Spleen (tissue), 11 donors: ENCODE data around the gene DENND1B. TPM values are rescaled to one million over a fixed set of nuclear protein-coding genes. Genes with fewer than 3 reads are reported as not detected.

Experiments used
- DNase-seq: peaks from one replicate; pipeline ENCODE4 v3.0.0-alpha.2; 2020
- H3K27ac ChIP-seq, 8 donors: fragments of 200-600 bp; sonication (generic) in 7 of 8; 1 replicate in 4 of 8; 2 replicates in 4 of 8; pipeline versions ENCODE4 v1.5.0 to v1.8.0; 2016 to 2021; ENCODE audit warnings: inconsistent platforms in 4 of 8, mild to moderate bottlenecking in 4 of 8, moderate library complexity in 1 of 8
- H3K27me3 ChIP-seq, 7 donors: fragments of 200-600 bp; sonication (generic) in 6 of 7; replicated peaks in 1 of 7; 1 replicate in 4 of 7; 2 replicates in 3 of 7; pipeline versions ENCODE4 v1.5.0 to v1.8.0; 2016 to 2021; ENCODE audit warnings: inconsistent platforms in 3 of 7, mild to moderate bottlenecking in 1 of 7
- H3K36me3 ChIP-seq, 6 donors: fragments of 200-600 bp; sonication (generic) in 5 of 6; 1 replicate in 4 of 6; 2 replicates in 2 of 6; pipeline versions ENCODE4 v1.5.0 to v1.8.0; 2016 to 2021; ENCODE audit warnings: inconsistent platforms in 2 of 6
- H3K4me1 ChIP-seq, 6 donors: fragments of 200-600 bp; sonication (generic) in 5 of 6; 1 replicate in 3 of 6; 2 replicates in 3 of 6; pipeline versions ENCODE4 v1.5.0 to v1.8.0; 2016 to 2021; ENCODE audit warnings: inconsistent platforms in 3 of 6
- H3K4me3 ChIP-seq, 8 donors: fragments of 200-600 bp; sonication (generic) in 7 of 8; 1 replicate in 4 of 8; 2 replicates in 4 of 8; pipeline versions ENCODE4 v1.5.0 to v1.8.0; 2016 to 2021; ENCODE audit warnings: inconsistent platforms in 4 of 8, mild to moderate bottlenecking in 4 of 8, moderate library complexity in 2 of 8
- H3K9me3 ChIP-seq, 8 donors: fragments of 200-600 bp; sonication (generic) in 7 of 8; 1 replicate in 4 of 8; 2 replicates in 4 of 8; pipeline versions ENCODE4 v1.5.0 to v1.8.0; 2016 to 2021; ENCODE audit warnings: inconsistent platforms in 4 of 8
- POLR2A ChIP-seq, 3 donors: fragments of 450-650 bp; IDR thresholded peaks; one replicate each; pipeline ENCODE4 v1.5.1; 2017; ENCODE audit warnings: antibody characterized with exemption in 3 of 3, mild to moderate bottlenecking in 1 of 3
- POLR2AphosphoS5 ChIP-seq, 3 donors: sonication (generic); formaldehyde crosslinking; IDR thresholded peaks; one replicate each; pipeline ENCODE4 v1.5.1; 2017; ENCODE audit warnings: antibody characterized with exemption in 3 of 3
- WGBS, 5 donors: extraction: QIAGEN DNeasy Blood & Tissue Kit in 3 of 5; methylation state at CpG; one replicate each; pipeline versions ENCODE4 v1.1.5 to v1.1.7; 2013 to 2018; 5-methylcytosine and 5-hydroxymethylcytosine counted together
- intact Hi-C: fragments of 100-400 bp; cut with DNase I; formaldehyde crosslinking; loops from one replicate; pipeline ENCODE4 v1.15.0; 2023; ENCODE audit warnings: low total_unique reads
- polyA plus RNA-seq, 3 donors: library from polyadenylated mRNA; stranded (reverse); fragments of 200-250 nt; gene quantifications; one replicate each; pipeline ENCODE4 v1.2.1, GENCODE V29; 2013
- total RNA-seq, 7 donors: library from RNA; depleted of rRNA in 3 of 7; stranded (reverse); fragments of >200 nt in 3 of 7; fragmentation: NEBNext Ultra II Directional in 4 of 7; extraction: Animal tissue kit (Norgen Biotek cat#: 25700) in 4 of 7; gene quantifications; one replicate each; pipeline versions ENCODE4 v1.1.0 to v1.2.1, GENCODE V29; 2016 to 2021
- TF ChIP-seq, protein P1 (sequence below), 11 experiments: fragments of 200-600 bp in 7 of 11; fragments of 450-650 bp in 4 of 11; sonication (generic) in 4 of 11; IDR thresholded peaks in 8 of 11; conservative IDR thresholded peaks in 3 of 11; 1 replicate in 7 of 11; 2 replicates in 4 of 11; pipeline versions ENCODE4 v1.4.0 to v1.8.0; 2016 to 2021; ENCODE audit warnings: antibody characterized with exemption in 11 of 11, inconsistent platforms in 4 of 11, mild to moderate bottlenecking in 1 of 11
- donor health status: healthy with polysubstance abuse.
- donor health status: DM: no; HTN: no; CAD: no; lungs with moderate emphysema.
- donor health status: DM: no; HTN: no; CAD: no.
- donor health status: Bipolar disorder and iron deficiency.
- donor health status: healthy.
- donor health status: DM: no; HTN: no; CAD: no.
- donor health status: DM: yes; HTN: yes; CAD: no.

DENND1B gene
- total and polyA plus RNA-seq, 10 donors = 2.8 to 31.8 (median 19.6) TPM

DNA sequence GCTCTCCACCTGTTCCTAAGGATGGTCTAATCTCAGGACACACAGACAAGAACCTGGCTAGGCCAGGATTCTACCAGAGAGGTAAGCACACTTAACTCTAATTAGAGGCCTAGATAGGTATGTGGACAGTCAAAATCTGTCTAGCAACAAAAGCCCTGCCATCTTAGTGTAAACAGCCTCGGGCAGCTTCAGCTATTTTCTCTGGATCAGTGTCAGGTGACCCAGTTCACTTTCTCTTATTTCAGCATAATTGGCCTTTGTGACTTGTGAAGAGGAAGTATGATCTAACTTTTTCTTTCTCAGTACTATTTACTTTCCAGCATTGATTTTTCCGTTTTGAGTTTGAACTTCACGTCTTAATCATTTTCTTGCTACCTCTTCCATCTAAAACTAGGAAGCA lies 289.5 kb downstream of the DENND1B start:
- H3K36me3 ChIP-seq = no peaks in the 10 kb centered on the region
- no peak for DNase-seq
- no peaks in the 10 kb centered on the region for H3K9me3 ChIP-seq
- TF ChIP-seq POLR2AphosphoS5 (IDR thresholded peaks at IDR 0.05) (no peak), POLR2A (IDR thresholded peaks at IDR 0.05) (no peak)
- TF ChIP-seq, protein P1, sequence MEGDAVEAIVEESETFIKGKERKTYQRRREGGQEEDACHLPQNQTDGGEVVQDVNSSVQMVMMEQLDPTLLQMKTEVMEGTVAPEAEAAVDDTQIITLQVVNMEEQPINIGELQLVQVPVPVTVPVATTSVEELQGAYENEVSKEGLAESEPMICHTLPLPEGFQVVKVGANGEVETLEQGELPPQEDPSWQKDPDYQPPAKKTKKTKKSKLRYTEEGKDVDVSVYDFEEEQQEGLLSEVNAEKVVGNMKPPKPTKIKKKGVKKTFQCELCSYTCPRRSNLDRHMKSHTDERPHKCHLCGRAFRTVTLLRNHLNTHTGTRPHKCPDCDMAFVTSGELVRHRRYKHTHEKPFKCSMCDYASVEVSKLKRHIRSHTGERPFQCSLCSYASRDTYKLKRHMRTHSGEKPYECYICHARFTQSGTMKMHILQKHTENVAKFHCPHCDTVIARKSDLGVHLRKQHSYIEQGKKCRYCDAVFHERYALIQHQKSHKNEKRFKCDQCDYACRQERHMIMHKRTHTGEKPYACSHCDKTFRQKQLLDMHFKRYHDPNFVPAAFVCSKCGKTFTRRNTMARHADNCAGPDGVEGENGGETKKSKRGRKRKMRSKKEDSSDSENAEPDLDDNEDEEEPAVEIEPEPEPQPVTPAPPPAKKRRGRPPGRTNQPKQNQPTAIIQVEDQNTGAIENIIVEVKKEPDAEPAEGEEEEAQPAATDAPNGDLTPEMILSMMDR (IDR thresholded peaks at IDR 0.05 in 8 of 11, conservative IDR thresholded peaks at IDR 0.05 in 3 of 11) = no peak
- H3K27ac ChIP-seq = no peak overlapping the region
- H3K4me1 ChIP-seq = peaks cover 0 to 10% (median 4%) of the 10 kb centered on the region in 6 donors
- no peak overlapping the region for H3K4me3 ChIP-seq
- no peaks in the 10 kb centered on the region for H3K27me3 ChIP-seq
- WGBS, 5 donors = 45 to 54% (median 47%) methylated on average over 3 of the region's 3 CpGs
- intact Hi-C loops = no loop called here

DNA sequence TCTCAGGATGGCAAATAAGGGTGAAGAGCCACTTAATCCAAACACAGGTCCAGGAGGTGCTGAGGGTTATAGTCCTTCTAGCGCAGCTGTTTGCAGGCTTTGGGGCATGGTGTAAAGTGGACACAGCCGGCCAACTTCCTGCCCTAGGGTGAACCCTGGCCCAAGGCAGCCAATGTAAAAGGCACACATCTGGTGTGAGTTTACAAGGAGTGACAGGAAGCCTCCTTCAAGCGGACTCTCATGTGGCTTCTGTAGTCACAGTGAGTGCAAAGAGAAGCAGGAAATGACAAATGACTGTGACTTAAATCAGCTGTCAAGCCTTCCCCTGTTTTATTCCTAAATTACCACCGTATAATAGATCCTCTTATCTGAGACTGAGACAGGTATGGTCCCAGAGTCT lies 294.2 kb downstream of the DENND1B start:
- no peaks in the 10 kb centered on the region for H3K9me3 ChIP-seq
- no peaks in the 10 kb centered on the region for H3K27me3 ChIP-seq
- TF ChIP-seq, protein P1 (IDR thresholded peaks at IDR 0.05 in 8 of 11, conservative IDR thresholded peaks at IDR 0.05 in 3 of 11) = no peak
- peak in 2 of 3 donors; percentile 36 to 58 for TF ChIP-seq POLR2AphosphoS5 (IDR thresholded peaks at IDR 0.05)
- H3K27ac ChIP-seq = no peak overlapping the region
- 16 to 22% (median 18%) methylated on average over 4 of the region's 4 CpGs for WGBS, 5 donors
- no peaks in the 10 kb centered on the region for H3K36me3 ChIP-seq
- peaks cover 0 to 10% (median 4%) of the 10 kb centered on the region in 6 donors for H3K4me1 ChIP-seq
- no peak overlapping the region for H3K4me3 ChIP-seq
- no peak for DNase-seq
- intact Hi-C loops = no loop called here

DNA sequence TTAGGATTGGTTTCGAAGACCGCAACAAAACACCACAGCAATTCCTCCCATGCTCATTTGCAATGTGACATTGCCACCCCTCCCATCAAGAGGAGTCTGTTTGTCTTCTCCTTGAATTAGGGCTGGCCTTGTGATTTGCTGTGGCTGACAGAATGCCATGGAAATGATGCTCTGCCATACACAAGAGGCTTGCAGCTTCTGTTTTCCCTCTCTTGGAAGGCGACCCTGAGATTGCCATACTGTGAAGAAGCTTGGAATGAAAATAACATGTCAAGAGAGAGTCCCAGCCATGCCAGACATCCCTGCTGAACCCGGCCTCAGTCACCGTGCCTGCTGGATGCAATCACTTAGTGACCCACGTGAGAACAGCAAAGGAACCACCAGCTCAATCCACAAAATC lies 294.8 kb downstream of the DENND1B start:
- Histone ChIP-seq H3K4me1 (peaks cover 0 to 10% (median 4%) of the 10 kb centered on the region in 6 donors), H3K9me3 (no peaks in the 10 kb centered on the region), H3K27ac (no peak overlapping the region), H3K4me3 (no peak overlapping the region), H3K36me3 (no peaks in the 10 kb centered on the region), H3K27me3 (no peaks in the 10 kb centered on the region)
- no peak for DNase-seq
- intact Hi-C loops = no loop called here
- TF ChIP-seq POLR2AphosphoS5 (IDR thresholded peaks at IDR 0.05) = no peak
- no peak for TF ChIP-seq POLR2A (IDR thresholded peaks at IDR 0.05)
- TF ChIP-seq, protein P1 (IDR thresholded peaks at IDR 0.05 in 8 of 11, conservative IDR thresholded peaks at IDR 0.05 in 3 of 11) = no peak
- WGBS, 5 donors = 83 to 94% (median 90%) methylated on average over 6 of the region's 6 CpGs

DNA sequence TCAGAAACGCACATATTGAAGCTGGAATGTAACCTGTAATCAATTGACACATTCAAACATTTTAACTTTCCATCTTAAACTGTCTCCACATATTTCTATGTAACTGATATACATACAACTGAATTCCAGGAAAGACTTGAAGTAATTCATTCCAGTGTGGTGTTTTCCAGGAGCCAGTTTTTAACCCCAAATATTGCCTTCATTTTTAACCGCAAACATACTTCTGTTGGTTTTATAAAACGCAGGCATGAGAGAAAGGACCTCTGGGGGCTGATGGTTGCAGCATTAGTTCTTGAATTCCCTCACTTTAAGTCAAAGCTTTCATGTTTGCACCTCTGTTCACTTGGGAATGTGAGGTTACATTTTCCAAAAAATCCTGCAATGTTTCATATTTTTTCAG lies 303.1 kb downstream of the DENND1B start:
- intact Hi-C loops = no loop called here
- Histone ChIP-seq H3K27ac (no peak overlapping the region), H3K36me3 (no peaks in the 10 kb centered on the region), H3K4me1 (peaks cover 0 to 6% (median 5%) of the 10 kb centered on the region in 6 donors), H3K27me3 (no peaks in the 10 kb centered on the region), H3K4me3 (no peak overlapping the region), H3K9me3 (no peaks in the 10 kb centered on the region)
- no peak for TF ChIP-seq POLR2AphosphoS5 (IDR thresholded peaks at IDR 0.05)
- no peak for TF ChIP-seq POLR2A (IDR thresholded peaks at IDR 0.05)
- TF ChIP-seq, protein P1 (IDR thresholded peaks at IDR 0.05 in 8 of 11, conservative IDR thresholded peaks at IDR 0.05 in 3 of 11) = no peak
- no peak for DNase-seq
- WGBS, 5 donors = 86 to 92% (median 89%) methylated on average over 3 of the region's 3 CpGs
